Upper lobe of right lung (tissue), 1 donor: ENCODE data around the gene PGGHG. TPM values are rescaled to one million over a fixed set of nuclear protein-coding genes. Genes with fewer than 3 reads are reported as not detected.

Experiments
- ATAC-seq: fragments of 200-7000 bp; cut with Tn5 transposase; one replicate; pipeline ENCODE4 v1.9.1; 2020; ENCODE audit warnings: mild to moderate bottlenecking, moderate library complexity
- DNase-seq: peaks from one replicate; pipeline ENCODE4 v3.0.0-alpha.2; 2020
- H3K27ac ChIP-seq: fragments of 200-600 bp; one replicate; pipeline ENCODE4 v1.8.0; 2022
- H3K27me3 ChIP-seq: fragments of 200-600 bp; one replicate; pipeline ENCODE4 v1.8.0; 2022; ENCODE audit warnings: mild to moderate bottlenecking
- H3K36me3 ChIP-seq: fragments of 200-600 bp; one replicate; pipeline ENCODE4 v1.8.0; 2022
- H3K4me1 ChIP-seq: fragments of 200-600 bp; one replicate; pipeline ENCODE4 v1.8.0; 2022
- H3K4me3 ChIP-seq: fragments of 200-600 bp; one replicate; pipeline ENCODE4 v1.8.0; 2022; ENCODE audit warnings: mild to moderate bottlenecking
- H3K9me3 ChIP-seq: fragments of 200-600 bp; one replicate; pipeline ENCODE4 v1.8.0; 2022
- CTCF ChIP-seq: fragments of 200-600 bp; IDR thresholded peaks from one replicate; pipeline ENCODE4 v1.8.0; 2022; ENCODE audit warnings: antibody characterized with exemption
- intact Hi-C: fragments of 100-400 bp; cut with DNase I; formaldehyde crosslinking; loops from one replicate; pipeline ENCODE4 v1.11.0; 2022
- total RNA-seq: library from RNA; stranded (reverse); fragmentation: NEBNext Ultra II Directional; extraction: Animal tissue kit (Norgen Biotek cat#: 25700); gene quantifications from one replicate; pipeline ENCODE4 v1.2.1, GENCODE V29; 2021
- donor health status: DM: no; HTN: yes; CAD: no; lungs with severe emphysema.

The PGGHG gene
- total RNA-seq, 1 donor from 2014 or later, result 105 TPM

DNA sequence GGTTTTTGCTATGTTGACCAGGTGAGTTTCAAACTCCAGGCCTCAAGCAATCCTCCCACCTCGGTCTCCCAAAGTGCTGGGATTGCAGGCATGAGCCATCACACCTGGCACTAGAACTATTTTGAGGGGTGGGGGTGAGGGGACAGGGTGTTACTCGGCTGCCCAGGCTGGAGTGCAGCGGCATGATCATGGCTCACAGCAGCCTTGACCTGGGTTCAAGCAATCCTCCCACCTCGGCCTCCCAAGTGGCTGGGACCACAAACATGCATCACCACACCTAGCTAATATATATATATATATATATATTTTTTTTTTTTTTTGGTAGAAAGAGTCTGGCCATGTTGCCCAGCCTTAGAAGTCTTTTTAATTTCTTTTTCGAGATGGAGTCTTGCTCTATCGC, 48.8 kb downstream of the PGGHG start:
- no peak for TF ChIP-seq CTCF
- H3K4me3 ChIP-seq, result no peak overlapping the region
- intact Hi-C loops, result no loop called here
- no peaks in the 10 kb centered on the region for H3K36me3 ChIP-seq
- ATAC-seq, result no peak
- no peaks in the 10 kb centered on the region for H3K9me3 ChIP-seq
- DNase-seq, result no peak
- no peaks in the 10 kb centered on the region for H3K27me3 ChIP-seq
- H3K4me1 ChIP-seq, result peaks cover 22% of the 10 kb centered on the region
- H3K27ac ChIP-seq, result no peak overlapping the region

DNA sequence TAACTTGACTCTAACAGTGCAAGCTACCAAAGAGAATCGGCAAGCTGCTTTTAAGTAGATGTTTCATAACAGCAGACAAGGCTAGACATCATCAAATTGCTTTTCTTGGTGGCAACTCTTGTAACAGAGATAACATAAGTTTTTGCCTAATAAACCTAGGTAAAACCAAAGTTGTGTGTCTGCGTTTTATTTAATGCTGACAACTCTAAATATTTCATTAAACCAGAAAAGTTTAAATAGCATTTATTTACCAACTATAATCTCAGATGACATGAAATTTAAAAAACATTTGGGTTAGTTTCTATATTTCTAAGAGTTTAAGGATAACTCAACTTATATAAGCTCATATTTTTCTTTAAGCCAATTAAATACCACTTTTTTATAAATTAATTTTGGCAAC, 51.0 kb downstream of the PGGHG start:
- ATAC-seq, result no peak
- intact Hi-C loops, result no loop called here
- Histone ChIP-seq H3K9me3 (no peaks in the 10 kb centered on the region), H3K4me3 (no peak overlapping the region), H3K36me3 (no peaks in the 10 kb centered on the region), H3K4me1 (peaks cover 22% of the 10 kb centered on the region), H3K27me3 (no peaks in the 10 kb centered on the region), H3K27ac (no peak overlapping the region)
- DNase-seq, result no peak
- no peak for TF ChIP-seq CTCF

- Histone ChIP-seq H3K4me3 (no peak overlapping the region), H3K27ac (no peak overlapping the region), H3K36me3 (no peaks in the 10 kb centered on the region), H3K27me3 (no peaks in the 10 kb centered on the region), H3K9me3 (no peaks in the 10 kb centered on the region), H3K4me1 (peaks cover 17% of the 10 kb centered on the region)
- DNase-seq (no peak), ATAC-seq (no peak)
- intact Hi-C loops, result no loop called here
- TF ChIP-seq CTCF, result no peak
Measured at GRCh38 chr11:340539-341512, 51.9 kb downstream of the PGGHG start.

GRCh38 chr11:342328-342727, 53.4 kb downstream of the PGGHG start:
- DNase-seq (no peak), ATAC-seq (no peak)
- Histone ChIP-seq H3K9me3 (no peaks in the 10 kb centered on the region), H3K4me3 (no peak overlapping the region), H3K27ac (no peak overlapping the region), H3K4me1 (peaks cover 6% of the 10 kb centered on the region), H3K36me3 (no peaks in the 10 kb centered on the region), H3K27me3 (no peaks in the 10 kb centered on the region)
- intact Hi-C loops, result no loop called here
- no peak for TF ChIP-seq CTCF

DNA sequence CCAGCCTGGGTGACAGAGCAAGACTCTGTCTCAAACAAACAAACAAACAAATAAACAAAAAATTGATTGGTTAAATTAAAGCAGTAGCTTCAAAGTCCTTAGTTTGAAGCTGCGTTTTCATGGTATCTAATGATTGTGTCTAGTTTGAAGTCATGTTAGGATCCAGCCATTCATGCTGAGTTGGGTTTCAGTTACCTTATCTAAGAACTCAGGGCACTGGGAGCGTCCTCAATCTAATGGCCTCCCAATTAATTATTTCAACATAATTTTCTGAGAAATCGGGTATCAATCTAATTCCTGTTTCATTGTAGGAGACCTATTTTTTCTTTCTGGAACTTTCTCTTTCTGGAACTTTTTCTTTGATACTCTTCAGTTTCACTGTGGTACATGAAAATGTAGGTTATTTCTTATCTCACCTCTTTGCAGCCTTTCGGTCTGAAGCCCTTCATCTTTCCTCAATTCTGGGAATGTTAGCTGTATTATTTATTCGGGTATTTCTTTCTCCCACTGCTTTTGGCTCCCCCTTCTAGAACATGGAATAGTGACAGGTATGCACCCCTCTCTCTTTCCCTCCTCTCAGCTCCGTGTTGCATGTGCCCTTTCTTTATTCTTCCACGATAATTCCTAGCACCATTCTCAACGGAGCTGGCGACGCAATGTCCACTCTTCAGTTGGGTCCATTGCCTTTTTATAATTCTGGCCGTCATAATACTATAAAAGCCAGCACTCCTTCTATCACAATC, 56.1 kb downstream of the PGGHG start:
- ATAC-seq (no peak), DNase-seq (no peak)
- H3K4me3 ChIP-seq, result no peak overlapping the region
- TF ChIP-seq CTCF, result no peak
- peaks cover 6% of the 10 kb centered on the region for H3K4me1 ChIP-seq
- H3K27me3 ChIP-seq, result no peaks in the 10 kb centered on the region
- no peaks in the 10 kb centered on the region for H3K36me3 ChIP-seq
- intact Hi-C loops, result no loop called here
- no peak overlapping the region for H3K27ac ChIP-seq
- no peaks in the 10 kb centered on the region for H3K9me3 ChIP-seq

Other genes starting within 250 kb of the PGGHG start
- gene SCGB1C1, start 96.0 kb upstream of the PGGHG start, total RNA-seq, result not detected
- 57.9 TPM for gene BET1L, start 81.7 kb upstream of the PGGHG start, total RNA-seq
- gene RIC8A, start 81.4 kb upstream of the PGGHG start, total RNA-seq, result 91.8 TPM
- 15.7 TPM for gene SIRT3, start 52.8 kb upstream of the PGGHG start, total RNA-seq
- 89.9 TPM for gene PSMD13, start 52.1 kb upstream of the PGGHG start, total RNA-seq
- 1.7 TPM for gene NLRP6, start 10.7 kb upstream of the PGGHG start, total RNA-seq
- gene IFITM5, start 10.4 kb downstream of the PGGHG start, total RNA-seq, result not detected
- gene IFITM2, start 18.7 kb downstream of the PGGHG start, total RNA-seq, result 521 TPM
- gene IFITM1, start 24.9 kb downstream of the PGGHG start, total RNA-seq, result 128 TPM
- 692 TPM for gene IFITM3, start 31.7 kb downstream of the PGGHG start, total RNA-seq
- gene B4GALNT4, start 80.4 kb downstream of the PGGHG start, total RNA-seq, result 1.9 TPM
- gene PKP3, start 105.1 kb downstream of the PGGHG start, total RNA-seq, result 40.4 TPM
- gene SIGIRR, start 125.9 kb downstream of the PGGHG start, total RNA-seq, result 80.9 TPM
- 22.4 TPM for gene ANO9, start 152.9 kb downstream of the PGGHG start, total RNA-seq
- 31.1 TPM for gene PTDSS2, start 161.2 kb downstream of the PGGHG start, total RNA-seq
- 245 TPM for gene RNH1, start 218.1 kb downstream of the PGGHG start, total RNA-seq
- gene HRAS, start 246.4 kb downstream of the PGGHG start, total RNA-seq, result 55.5 TPM
- gene LRRC56, start 248.4 kb downstream of the PGGHG start, total RNA-seq, result 3.2 TPM